Transverse colon (tissue), 3 donors: ENCODE data around the gene YTHDC2.

ENCODE experiments used
- POLR2A ChIP-seq: fragments of 450-650 bp; IDR thresholded peaks from one replicate; pipeline ENCODE4 v1.6.1; 2016; ENCODE audit warnings: antibody characterized with exemption, mild to moderate bottlenecking, moderate library complexity
- TF ChIP-seq, protein P1 (sequence below), 5 experiments: fragments of 200-600 bp in 3 of 5; fragments of 450-650 bp in 2 of 5; sonication (generic) in 3 of 5; IDR thresholded peaks; 1 replicate in 2 of 5; 2 replicates in 3 of 5; pipeline ENCODE4 v1.5.1; 2016 to 2017; ENCODE audit warnings: antibody characterized with exemption in 5 of 5, inconsistent platforms in 3 of 5, mild to moderate bottlenecking in 2 of 5, moderate library complexity in 1 of 5

DNA sequence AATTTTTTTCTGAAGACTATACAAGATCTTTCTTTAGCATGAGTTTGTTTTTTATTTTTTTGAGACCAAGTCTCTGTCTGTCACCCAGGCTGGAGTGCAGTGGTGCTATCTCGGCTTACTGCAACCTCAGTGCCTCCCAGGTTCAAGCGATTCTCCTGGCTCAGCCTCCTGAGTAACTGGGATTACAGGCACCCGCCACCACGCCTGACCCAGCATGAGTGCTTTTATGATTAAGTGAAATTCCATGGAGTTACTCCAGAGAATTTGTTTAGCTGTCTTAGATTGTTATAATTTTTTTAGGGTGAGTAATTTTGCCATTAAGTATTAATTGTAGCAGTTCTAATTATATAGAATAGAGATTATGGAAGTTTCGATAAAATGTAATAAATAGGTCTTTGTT, 14.3 kb downstream of the YTHDC2 start:
- TF ChIP-seq, protein P1, sequence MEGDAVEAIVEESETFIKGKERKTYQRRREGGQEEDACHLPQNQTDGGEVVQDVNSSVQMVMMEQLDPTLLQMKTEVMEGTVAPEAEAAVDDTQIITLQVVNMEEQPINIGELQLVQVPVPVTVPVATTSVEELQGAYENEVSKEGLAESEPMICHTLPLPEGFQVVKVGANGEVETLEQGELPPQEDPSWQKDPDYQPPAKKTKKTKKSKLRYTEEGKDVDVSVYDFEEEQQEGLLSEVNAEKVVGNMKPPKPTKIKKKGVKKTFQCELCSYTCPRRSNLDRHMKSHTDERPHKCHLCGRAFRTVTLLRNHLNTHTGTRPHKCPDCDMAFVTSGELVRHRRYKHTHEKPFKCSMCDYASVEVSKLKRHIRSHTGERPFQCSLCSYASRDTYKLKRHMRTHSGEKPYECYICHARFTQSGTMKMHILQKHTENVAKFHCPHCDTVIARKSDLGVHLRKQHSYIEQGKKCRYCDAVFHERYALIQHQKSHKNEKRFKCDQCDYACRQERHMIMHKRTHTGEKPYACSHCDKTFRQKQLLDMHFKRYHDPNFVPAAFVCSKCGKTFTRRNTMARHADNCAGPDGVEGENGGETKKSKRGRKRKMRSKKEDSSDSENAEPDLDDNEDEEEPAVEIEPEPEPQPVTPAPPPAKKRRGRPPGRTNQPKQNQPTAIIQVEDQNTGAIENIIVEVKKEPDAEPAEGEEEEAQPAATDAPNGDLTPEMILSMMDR (IDR thresholded peaks at IDR 0.05) = no peak
- no peak for TF ChIP-seq POLR2A
